AG09309 (cell line): Measurements from ENCODE around the gene DIS3L2.

Source experiments
- DNase-seq: peaks from one replicate; pipeline ENCODE4 v3.0.0-alpha.2; 2010; ENCODE audit warnings: low read depth
- H3K4me3 ChIP-seq: 2 replicates; pipeline ENCODE4 v1.5.1; 2011; ENCODE audit warnings: mild to moderate bottlenecking, low read depth, low read length, moderate library complexity; ENCODE audit not compliant: control insufficient read depth
- TF ChIP-seq, protein P1 (sequence below): IDR thresholded peaks from 2 replicates; pipeline ENCODE4 v1.5.1; 2011; ENCODE audit warnings: mild to moderate bottlenecking, low read depth, low read length, inconsistent platforms; ENCODE audit not compliant: insufficient read depth, control insufficient read depth; ENCODE audit errors: missing control alignments

Gene DIS3L2

DNA sequence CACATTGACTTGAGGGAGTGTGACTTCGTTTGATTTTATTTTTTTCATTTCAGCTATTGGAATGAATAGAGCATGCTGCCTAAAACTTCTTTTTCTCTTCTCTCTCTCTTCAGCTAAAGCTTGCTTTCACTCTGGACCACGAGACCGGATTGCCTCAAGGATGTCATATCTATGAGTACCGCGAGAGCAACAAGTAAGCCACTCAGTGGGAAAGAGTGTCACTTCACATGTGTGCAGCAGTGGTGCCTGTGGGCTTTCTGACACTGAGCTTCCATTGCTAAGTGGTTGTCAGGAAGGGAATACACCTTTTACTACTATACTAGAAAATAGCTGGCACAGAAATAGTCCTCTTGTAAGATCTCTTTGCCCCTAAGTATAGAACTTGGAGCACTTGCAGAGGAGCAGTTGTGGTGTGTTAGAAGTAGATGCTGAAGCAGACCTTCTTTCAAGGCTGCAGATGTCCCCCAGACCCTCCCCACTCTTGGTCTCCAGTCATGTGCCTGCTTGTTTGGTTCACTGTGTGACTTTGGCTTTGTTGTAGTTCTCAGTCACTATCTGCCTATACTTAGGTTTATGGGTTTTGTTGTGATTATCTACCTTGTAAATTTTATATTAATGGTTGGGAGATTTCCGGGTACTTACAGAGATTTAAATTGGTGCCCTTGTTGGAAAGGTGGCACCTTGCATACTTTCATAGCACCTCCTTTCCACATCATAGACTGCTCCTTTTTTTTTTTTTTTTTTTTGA, 338.6 kb downstream of the DIS3L2 start:
- no peak overlapping the region for H3K4me3 ChIP-seq
- DNase-seq: no peak
- TF ChIP-seq, protein P1, sequence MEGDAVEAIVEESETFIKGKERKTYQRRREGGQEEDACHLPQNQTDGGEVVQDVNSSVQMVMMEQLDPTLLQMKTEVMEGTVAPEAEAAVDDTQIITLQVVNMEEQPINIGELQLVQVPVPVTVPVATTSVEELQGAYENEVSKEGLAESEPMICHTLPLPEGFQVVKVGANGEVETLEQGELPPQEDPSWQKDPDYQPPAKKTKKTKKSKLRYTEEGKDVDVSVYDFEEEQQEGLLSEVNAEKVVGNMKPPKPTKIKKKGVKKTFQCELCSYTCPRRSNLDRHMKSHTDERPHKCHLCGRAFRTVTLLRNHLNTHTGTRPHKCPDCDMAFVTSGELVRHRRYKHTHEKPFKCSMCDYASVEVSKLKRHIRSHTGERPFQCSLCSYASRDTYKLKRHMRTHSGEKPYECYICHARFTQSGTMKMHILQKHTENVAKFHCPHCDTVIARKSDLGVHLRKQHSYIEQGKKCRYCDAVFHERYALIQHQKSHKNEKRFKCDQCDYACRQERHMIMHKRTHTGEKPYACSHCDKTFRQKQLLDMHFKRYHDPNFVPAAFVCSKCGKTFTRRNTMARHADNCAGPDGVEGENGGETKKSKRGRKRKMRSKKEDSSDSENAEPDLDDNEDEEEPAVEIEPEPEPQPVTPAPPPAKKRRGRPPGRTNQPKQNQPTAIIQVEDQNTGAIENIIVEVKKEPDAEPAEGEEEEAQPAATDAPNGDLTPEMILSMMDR: no peak

DNA sequence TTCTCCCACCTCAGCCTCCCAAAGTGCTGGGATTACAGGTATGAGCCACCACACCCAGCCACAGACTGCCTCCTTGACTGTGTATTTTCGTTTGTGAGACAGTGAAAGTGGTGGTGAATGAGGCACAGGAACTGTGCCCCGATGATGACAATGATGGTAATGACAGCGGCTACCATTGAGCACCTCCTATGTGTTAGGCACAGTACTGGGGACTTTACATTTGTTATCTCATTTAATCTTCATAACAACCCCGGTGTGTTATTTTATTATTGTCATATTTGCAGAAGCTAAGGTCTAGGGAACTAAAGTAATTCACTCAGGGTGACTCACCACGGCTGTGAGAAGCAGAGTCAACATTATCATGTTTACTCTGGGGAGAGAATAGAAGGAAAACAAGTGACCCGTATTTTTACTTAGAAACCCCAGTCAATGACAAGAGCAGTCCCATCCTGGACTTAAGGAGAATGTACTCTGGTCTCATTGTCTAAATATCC, 339.4 kb downstream of the DIS3L2 start:
- no peak for DNase-seq
- no peak overlapping the region for H3K4me3 ChIP-seq
- TF ChIP-seq, protein P1: no peak

DNA sequence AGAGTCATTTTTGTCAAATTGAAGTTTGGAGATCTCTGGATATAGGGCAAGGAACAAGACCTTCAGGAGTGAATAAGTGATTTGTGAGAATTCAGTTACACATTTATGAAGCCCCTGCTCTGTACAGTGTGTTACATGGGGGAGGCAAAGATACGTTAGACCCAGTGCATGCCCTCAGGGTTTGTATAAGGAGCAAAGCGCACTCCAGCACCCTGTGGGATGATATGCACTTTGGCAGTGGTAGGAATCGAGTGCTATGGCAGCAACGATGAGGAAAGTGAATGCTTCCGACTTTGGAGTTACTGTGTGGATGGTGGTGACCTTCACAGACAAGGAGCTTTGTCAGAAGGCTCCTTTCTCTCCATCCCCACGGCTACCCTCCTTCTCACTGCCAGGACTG, 342.7 kb downstream of the DIS3L2 start:
- TF ChIP-seq, protein P1: no peak
- DNase-seq: no peak
- H3K4me3 ChIP-seq: no peak overlapping the region

DNA sequence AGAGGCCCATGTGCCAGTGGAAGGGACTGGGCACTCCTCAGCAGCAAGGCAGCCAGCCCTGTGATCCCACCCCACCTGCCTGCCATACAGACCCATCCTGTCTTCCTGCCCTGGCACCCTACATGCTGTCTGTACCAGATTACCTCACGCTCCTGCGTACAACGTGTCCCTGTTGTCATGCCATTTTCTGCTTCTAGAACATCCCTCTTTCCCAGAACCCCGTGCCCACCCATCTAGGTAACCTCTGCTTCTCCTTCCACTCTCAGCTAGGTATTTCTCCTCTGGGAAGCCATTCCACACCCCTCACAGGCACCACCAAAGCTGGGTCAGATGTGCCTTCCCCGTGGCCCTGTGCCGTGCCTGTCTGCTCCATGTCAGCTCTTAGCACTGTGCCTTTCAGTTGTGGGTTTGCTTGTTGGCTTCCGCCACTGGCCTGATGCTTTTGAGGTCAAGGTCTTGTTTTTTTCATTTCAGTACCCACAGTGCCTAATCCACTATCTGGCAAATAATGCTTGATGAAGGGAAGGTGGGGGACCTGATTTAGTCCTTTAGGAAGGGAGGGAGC, 345.3 kb downstream of the DIS3L2 start:
- no peak for DNase-seq
- H3K4me3 ChIP-seq: no peak overlapping the region
- TF ChIP-seq, protein P1: no peak

DNA sequence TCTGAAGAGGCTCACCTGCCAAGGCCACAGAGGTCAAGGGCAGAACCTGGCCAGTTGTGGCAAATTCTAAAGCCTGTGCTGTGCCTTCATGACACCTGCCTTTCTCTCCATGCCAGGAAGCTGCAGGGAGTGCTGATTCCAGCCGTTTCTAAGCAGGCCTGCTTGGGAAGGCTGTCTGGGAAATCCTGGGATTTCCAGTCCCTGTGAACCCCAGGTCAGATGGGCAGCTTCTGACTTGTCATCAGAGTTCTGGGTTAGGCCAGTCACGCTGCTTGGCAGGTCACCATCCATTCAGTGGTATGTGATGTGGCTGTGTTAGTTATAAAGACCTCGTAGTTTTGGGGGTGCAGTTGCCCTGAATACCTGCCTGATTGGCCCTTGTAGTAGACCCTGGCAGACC, 346.3 kb downstream of the DIS3L2 start:
- DNase-seq: no peak
- H3K4me3 ChIP-seq: no peak overlapping the region
- TF ChIP-seq, protein P1: no peak

DNA sequence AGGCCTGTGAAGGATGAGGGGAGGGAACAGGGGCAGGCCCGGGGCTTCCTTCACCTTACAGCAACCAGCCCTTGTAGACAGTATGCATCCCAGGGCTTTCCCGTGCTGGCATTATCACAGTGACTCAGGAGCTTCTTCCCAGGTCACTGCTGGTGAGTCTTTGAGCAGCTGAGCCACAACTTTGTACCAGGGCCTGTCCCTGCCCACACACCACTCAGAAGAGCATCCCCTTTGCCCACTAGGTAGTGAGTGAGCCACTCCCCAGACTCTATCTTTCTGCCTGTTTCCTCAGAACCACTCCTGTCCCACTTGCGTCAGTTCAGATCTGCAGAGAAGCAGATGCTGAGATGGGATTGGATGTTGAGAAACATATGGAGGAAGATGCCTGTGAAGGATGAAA, 347.5 kb downstream of the DIS3L2 start:
- H3K4me3 ChIP-seq: no peak overlapping the region
- DNase-seq: no peak
- TF ChIP-seq, protein P1: no peak

DNA sequence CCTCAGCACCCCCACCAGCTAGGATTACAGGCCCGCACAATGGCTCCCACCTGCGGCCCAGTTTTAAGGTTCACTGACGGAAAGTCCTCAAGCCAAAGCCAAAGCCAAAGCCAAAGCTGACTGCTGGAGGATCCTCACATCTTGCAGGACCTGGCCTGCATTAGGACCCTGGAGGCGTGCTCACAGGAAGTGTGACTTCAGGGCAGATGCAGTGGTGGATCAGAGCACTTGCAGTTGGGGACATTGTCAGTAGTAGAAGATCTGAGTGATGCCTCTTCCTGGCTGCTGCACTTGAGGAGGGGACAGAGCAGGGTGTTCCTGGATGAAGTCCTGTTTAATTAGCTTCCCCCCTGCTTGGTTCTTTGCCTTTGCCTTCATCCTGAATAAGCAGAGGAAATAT, 348.1 kb downstream of the DIS3L2 start:
- TF ChIP-seq, protein P1: no peak
- DNase-seq: no peak
- no peak overlapping the region for H3K4me3 ChIP-seq
